GM12872 (cell line): ENCODE results near the gene CDH22.

Source experiments
- TF ChIP-seq, protein P1 (sequence below): IDR thresholded peaks from 3 replicates; pipeline ENCODE4 v1.5.1; 2011; ENCODE audit warnings: low read depth, mild to moderate bottlenecking, low read length, moderate library complexity; ENCODE audit not compliant: insufficient read depth

The CDH22 gene

DNA sequence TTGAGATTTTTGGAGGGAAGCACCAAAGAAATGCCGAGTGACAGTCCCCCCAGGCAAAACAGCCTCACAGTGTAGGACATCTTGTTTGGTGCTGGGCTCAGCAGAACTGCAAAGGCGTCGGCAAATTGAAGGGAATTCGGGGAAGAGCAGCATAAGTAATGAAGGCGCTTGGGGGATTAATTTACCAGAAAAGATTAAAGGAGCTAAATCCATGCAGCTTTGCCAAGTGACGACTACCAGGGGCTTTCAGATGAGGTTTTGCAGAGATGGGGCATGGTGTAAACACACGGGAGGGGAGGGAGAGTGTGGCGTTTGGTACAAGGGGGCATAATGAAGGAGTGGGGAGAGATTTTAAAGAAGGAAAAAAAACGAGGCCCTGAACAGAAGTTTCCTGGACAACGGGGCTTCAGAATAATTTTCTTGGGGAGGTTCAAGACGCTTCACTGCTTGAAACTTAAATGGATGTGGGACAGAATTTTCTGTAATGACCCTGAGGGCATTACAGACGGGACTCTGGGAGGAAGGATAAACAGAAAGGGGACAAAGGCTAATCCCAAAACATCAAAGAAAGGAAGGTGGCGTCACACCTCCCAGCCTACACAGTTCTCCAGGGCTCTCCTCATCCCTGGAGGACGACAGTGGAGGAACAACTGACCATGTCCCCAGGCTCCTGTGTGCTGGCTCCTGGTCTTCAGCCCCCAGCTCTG is 45.4 kb upstream of the CDH22 start:
- TF ChIP-seq, protein P1, sequence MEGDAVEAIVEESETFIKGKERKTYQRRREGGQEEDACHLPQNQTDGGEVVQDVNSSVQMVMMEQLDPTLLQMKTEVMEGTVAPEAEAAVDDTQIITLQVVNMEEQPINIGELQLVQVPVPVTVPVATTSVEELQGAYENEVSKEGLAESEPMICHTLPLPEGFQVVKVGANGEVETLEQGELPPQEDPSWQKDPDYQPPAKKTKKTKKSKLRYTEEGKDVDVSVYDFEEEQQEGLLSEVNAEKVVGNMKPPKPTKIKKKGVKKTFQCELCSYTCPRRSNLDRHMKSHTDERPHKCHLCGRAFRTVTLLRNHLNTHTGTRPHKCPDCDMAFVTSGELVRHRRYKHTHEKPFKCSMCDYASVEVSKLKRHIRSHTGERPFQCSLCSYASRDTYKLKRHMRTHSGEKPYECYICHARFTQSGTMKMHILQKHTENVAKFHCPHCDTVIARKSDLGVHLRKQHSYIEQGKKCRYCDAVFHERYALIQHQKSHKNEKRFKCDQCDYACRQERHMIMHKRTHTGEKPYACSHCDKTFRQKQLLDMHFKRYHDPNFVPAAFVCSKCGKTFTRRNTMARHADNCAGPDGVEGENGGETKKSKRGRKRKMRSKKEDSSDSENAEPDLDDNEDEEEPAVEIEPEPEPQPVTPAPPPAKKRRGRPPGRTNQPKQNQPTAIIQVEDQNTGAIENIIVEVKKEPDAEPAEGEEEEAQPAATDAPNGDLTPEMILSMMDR: no peak

DNA sequence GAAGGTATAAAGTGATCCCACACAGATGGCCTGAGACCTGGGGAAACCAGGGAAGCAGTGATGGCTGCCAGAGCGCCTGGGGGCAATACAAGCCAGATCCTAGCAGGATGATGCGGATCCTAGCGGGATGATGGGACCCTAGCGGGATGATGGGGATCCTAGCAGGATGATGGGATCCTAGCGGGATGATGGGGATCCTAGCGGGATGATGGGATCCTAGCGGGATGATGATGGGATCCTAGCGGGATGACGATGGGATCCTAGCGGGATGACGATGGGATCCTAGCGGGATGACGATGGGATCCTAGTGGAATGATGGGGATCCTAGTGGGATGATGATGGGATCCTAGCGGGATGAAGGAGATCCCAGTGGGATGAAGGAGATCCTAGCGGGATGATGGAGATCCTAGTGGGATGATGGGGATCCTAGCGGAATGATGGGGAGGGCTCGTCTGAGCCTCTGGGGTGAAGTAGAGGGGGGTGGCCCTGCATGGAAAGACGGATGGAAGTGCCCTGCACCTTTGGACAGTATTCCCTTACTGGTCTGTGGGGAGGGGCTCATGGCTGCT is 44.2 kb upstream of the CDH22 start:
- TF ChIP-seq, protein P1: no peak

DNA sequence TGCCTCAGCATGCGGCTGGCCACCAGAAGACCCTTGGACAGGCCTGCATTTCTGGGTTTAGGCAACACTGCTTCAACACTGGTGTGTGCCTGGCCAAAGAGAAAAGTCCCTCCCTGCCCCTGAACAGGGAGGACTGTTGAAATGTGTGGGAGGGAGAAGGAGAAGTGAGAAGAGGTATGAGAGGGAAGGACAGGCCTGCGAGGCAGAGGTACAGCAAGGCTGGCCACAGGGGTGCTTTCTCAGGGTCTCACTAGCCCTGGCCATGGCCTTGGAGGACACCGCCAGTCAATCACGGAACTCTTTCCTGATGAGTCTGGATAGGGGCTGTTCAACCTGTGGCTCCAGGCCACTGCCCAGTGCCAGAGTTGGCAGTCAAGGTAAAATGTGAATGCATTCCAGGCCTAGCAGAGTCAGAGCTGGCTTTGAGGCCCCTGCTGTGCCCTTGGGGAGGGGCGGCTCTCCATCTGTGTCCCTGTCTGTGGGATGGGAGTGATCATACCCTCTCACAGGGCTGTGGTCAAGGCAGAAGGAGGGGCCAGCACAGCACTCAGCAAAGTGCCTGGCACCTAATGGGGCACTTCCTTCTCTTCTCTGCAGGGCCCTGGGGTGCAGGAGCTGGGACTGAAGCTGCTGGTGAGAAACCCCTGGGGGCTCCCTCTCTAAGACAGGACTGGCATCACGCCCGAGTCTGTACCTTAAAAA is 43.2 kb upstream of the CDH22 start:
- TF ChIP-seq, protein P1: no peak

DNA sequence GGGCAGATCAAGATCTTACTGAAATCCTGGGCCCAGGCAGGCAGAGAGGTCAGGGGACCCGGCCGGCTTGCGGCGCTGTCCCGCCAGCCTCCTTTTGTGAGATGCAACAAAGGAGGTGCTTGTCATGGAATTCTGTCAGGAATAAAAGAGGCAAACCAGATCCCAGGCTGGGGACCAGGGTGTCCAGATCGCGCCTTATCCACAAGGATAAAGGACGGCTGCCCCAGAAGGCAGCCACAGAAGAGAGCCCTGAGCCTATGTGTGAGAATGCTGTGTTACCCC is 42.6 kb upstream of the CDH22 start:
- TF ChIP-seq, protein P1: no peak

DNA sequence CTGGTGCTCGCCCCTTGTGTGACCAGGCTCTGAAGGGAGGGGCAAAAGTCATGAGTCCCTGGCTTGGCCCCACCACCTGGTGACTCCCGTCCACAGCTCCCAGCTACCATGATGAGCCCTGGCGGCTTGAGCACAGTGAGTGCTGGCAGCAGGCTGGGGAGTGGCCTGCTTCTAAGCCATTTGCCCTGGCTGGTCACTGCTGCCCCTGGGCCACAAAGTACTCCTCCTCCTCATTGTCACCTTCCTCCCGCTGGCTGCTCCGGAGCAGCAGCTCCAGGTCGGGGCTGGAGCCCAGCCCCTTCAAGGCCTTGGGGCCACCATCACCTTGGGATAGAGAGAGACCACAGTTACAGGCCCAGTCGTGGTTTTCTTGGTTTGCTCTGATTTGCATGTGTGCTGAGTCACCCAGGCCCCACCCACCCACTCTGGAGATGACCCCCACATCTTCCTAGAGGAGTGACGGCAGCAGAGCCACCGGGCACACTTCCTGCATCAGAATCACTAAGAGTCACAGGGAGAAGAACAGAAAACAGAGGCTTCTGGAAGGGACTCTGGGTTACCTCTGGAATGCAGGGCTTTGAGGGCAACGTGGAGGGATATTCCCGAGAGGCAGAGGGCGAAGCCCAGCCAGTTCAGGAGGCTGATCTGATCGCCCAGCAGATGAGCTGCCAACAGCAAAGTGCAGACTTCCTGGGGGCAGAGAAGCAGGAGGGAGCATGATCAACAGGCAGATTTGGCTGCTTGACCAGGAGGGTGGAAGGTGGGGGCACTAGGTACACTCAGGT is 42.1 kb upstream of the CDH22 start:
- TF ChIP-seq, protein P1: no peak

DNA sequence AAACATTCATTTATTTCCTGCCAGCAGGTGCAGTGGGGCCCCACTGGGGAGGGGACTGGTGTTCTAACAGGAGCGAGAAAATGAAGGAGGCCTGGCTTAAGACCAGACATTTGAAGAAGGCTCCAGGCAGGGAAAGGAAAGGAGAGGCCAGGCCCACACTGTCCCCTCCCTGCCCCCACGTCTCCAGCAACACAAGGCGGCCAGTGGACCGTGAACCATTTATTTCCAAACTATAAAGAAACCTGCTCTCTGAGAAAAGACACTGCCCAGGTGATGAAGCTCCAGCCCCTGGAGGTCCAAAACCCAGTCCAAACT is 41.4 kb upstream of the CDH22 start:
- TF ChIP-seq, protein P1: no peak

DNA sequence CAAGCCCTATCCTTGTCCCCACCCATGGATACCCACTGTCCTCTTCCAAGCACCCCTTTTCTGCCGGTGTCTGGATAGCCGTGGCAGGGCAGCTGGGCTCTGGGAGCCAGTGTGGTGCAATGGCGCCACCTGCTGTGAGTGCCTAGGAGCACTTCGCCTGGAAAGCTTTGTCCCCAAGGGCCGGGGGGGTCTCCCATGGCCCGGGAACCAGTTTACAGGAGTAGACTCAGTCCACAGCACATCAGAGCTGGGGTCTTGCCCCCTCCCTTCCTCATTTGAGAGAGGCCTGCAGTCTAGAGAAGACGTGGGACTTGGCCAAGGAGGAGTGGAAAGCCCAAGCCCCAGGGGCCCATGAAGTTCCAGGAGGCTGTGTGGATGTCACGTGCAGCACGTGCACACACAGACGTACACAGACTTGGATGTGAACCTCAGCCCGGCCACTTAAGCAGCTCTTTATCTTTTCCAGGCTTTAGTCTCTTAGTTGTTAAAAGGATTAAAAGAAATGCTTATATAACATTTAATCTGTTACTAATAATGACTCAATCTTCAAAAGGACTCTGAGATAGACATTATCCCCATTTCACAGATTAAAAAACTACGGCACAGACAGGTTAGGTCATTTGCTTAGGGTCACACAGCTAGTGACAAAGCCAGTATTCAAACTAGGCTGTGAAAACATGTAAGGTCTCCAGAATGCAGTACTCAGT is 40.9 kb upstream of the CDH22 start:
- TF ChIP-seq, protein P1: peak; percentile 84
